Measurements from ENCODE around the gene PDS5B. TPM values are rescaled to one million over a fixed set of nuclear protein-coding genes. Genes with fewer than 3 reads are reported as not detected.

Gene PDS5B
- total and polyA plus RNA-seq, 9 of the 15 experiments (the other 6 are each of a cell fraction or from before 2014, with no cell fraction given): 6.2 to 23.7 (median 13.1) TPM

DNA sequence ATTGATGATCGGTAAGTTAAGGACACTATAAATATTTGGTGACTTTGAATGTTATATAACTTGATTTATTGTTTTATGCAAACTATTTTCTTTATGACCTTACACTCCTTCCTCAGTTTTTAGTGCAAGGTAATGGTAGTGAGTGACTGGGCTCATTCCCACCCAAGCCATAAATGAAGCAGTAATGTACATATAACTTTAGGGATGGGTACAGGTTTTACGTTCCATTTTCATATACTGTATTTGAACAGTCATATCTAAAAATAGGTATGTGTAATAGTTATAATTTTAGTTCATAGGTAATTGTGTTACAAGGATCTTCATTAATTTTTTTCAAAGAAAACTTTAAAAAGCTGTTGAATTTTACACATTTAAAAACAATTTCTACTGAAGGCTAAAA is 101.0 kb downstream of the PDS5B start (continued):
- TF ChIP-seq E2F3 (CRISPR knock-in tag; IDR thresholded peaks at IDR 0.05): no peak
- TF ChIP-seq, protein P1, sequence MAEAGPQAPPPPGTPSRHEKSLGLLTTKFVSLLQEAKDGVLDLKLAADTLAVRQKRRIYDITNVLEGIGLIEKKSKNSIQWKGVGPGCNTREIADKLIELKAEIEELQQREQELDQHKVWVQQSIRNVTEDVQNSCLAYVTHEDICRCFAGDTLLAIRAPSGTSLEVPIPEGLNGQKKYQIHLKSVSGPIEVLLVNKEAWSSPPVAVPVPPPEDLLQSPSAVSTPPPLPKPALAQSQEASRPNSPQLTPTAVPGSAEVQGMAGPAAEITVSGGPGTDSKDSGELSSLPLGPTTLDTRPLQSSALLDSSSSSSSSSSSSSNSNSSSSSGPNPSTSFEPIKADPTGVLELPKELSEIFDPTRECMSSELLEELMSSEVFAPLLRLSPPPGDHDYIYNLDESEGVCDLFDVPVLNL (CRISPR knock-in tag; IDR thresholded peaks at IDR 0.05; ENCODE audit: low read depth): no peak
- TF ChIP-seq DMBX1 (CRISPR knock-in tag; IDR thresholded peaks at IDR 0.05; ENCODE audit: borderline replicate concordance): no peak
- TF ChIP-seq SP1 (CRISPR knock-in tag; IDR thresholded peaks at IDR 0.05): no peak
- TF ChIP-seq PTRF (tag; IDR thresholded peaks at IDR 0.05): no peak

DNA sequence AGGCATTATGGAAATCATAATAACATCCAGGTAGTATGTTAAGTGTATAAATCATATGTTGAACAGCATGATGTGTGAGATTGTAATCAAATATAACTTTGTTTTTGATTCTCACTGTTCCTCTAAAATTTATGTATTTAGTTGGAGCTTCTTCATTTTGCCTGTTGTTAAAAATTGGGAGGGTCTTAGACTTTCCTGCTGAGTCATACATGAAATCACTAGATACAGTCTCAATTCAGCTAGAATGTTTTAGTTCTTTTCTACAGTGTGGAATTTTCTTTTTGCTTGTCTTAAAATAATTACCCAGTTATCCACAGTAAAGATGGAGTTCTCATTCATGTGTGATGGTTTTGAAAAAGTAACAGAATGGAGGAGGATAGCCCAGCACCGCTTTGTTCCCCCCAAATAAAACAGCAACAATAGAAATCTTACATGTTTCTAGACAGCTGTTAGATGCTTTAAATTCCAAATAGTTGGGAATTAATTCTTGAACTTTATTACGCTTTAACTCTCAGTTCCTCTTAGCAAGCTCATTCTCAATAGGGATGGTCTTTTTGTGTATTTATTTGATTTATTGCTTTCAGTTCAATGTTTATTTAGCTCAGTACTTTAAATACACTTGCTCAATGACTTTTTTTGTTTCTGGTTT is 109.5 kb downstream of the PDS5B start:
- Histone ChIP-seq H3K27ac (ENCODE audit: extremely low read depth, low read depth, low read length) (no peak overlapping the region), H3K9me1 (ENCODE audit: control insufficient read depth, insufficient read depth, low read length) (no peaks in the 10 kb centered on the region), H3K9me3 (replicated peaks; ENCODE audit: control insufficient read depth, insufficient read depth, low read depth, low read length) (no peaks in the 10 kb centered on the region), H3K4me2 (ENCODE audit: insufficient read depth, low read length) (no peak overlapping the region), H4K20me1 (replicated peaks; ENCODE audit: control insufficient read depth, insufficient read depth, low read length) (no peaks in the 10 kb centered on the region), H3K36me3 (ENCODE audit: control insufficient read depth, insufficient read depth, low read length) (peaks cover 8% of the 10 kb centered on the region; the same call in 1 of the 3 replicates), H3K27me3 (ENCODE audit: control insufficient read depth in 2 of 2, insufficient read depth in 2 of 2, low read length in 2 of 2) (no peaks in the 10 kb centered on the region), H3K4me3 (no peak overlapping the region), H3K9ac (ENCODE audit: insufficient read depth in 1 of 2, low read depth in 2 of 2, low read length in 2 of 2) (no peak overlapping the region), H3K79me2 (ENCODE audit: control insufficient read depth, insufficient read depth, low read length) (no peaks in the 10 kb centered on the region), H2AFZ (ENCODE audit: low read depth, low read length) (no peak overlapping the region), H3K4me1 (replicated peaks in 1 of 2; ENCODE audit: control insufficient read depth in 2 of 2, insufficient read depth in 2 of 2, low read length in 2 of 2) (no peaks in the 10 kb centered on the region; a peak in 1 of 5 replicates)
- in situ Hi-C loops (cut with MboI) (no loop called here), intact Hi-C loops (cut with micrococcal nuclease) (no loop called here)
- no peak for FAIRE-seq
- ChIA-PET CTCF (ENCODE audit: low intra/inter-chr PET ratio) (no interaction called here), POLR2A (interaction anchor here (1.2 kb wide), 1 partner anchor 16 kb away, joined by 3 read pairs; no protein-coding TSS in a partner anchor)
- ATAC-seq: no peak
- 80% methylated on average over 2 of the region's 2 CpGs for WGBS (ENCODE audit: insufficient coverage, low coverage, missing lambda C conversion rate)
- no peak for DNase-seq (ENCODE audit: extremely low read depth in 1 of 4, low spot score in 3 of 4)
- no TSS peak for BruUV-seq (replicated peaks)
- TF ChIP-seq GATA2 (CRISPR knock-in tag; IDR thresholded peaks at IDR 0.05): no peak
- TF ChIP-seq, protein P2, sequence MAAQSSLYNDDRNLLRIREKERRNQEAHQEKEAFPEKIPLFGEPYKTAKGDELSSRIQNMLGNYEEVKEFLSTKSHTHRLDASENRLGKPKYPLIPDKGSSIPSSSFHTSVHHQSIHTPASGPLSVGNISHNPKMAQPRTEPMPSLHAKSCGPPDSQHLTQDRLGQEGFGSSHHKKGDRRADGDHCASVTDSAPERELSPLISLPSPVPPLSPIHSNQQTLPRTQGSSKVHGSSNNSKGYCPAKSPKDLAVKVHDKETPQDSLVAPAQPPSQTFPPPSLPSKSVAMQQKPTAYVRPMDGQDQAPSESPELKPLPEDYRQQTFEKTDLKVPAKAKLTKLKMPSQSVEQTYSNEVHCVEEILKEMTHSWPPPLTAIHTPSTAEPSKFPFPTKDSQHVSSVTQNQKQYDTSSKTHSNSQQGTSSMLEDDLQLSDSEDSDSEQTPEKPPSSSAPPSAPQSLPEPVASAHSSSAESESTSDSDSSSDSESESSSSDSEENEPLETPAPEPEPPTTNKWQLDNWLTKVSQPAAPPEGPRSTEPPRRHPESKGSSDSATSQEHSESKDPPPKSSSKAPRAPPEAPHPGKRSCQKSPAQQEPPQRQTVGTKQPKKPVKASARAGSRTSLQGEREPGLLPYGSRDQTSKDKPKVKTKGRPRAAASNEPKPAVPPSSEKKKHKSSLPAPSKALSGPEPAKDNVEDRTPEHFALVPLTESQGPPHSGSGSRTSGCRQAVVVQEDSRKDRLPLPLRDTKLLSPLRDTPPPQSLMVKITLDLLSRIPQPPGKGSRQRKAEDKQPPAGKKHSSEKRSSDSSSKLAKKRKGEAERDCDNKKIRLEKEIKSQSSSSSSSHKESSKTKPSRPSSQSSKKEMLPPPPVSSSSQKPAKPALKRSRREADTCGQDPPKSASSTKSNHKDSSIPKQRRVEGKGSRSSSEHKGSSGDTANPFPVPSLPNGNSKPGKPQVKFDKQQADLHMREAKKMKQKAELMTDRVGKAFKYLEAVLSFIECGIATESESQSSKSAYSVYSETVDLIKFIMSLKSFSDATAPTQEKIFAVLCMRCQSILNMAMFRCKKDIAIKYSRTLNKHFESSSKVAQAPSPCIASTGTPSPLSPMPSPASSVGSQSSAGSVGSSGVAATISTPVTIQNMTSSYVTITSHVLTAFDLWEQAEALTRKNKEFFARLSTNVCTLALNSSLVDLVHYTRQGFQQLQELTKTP (IDR thresholded peaks at IDR 0.05; ENCODE audit: low read depth in 1 of 2, partially characterized antibody in 2 of 2): no peak
- TF ChIP-seq SMARCA4 (IDR thresholded peaks at IDR 0.05): no peak
- TF ChIP-seq MAFG (tag; conservative IDR thresholded peaks at IDR 0.05): peak; percentile 61; the same call in 1 of the 2 replicates
- TF ChIP-seq NFE2L1 (tag; IDR thresholded peaks at IDR 0.05; ENCODE audit: borderline replicate concordance, low read depth): peak; percentile 72
- TF ChIP-seq SMARCC2 (IDR thresholded peaks at IDR 0.05; ENCODE audit: low read depth): no peak
- TF ChIP-seq, protein P3, sequence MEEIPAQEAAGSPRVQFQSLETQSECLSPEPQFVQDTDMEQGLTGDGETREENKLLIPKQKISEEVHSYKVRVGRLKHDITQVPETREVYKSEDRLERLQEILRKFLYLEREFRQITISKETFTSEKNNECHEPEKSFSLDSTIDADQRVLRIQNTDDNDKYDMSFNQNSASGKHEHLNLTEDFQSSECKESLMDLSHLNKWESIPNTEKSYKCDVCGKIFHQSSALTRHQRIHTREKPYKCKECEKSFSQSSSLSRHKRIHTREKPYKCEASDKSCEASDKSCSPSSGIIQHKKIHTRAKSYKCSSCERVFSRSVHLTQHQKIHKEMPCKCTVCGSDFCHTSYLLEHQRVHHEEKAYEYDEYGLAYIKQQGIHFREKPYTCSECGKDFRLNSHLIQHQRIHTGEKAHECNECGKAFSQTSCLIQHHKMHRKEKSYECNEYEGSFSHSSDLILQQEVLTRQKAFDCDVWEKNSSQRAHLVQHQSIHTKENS (CRISPR knock-in tag; IDR thresholded peaks at IDR 0.05): no peak
- no peak for TF ChIP-seq NCOR1 (IDR thresholded peaks at IDR 0.05)
- peak; percentile 65 for TF ChIP-seq C11orf30 (IDR thresholded peaks at IDR 0.05; ENCODE audit: low read depth)
- no peak for TF ChIP-seq CBFA2T3 (IDR thresholded peaks at IDR 0.05)
